HuH-7 (cell line): ENCODE data around the gene SNRNP25.
A peak's percentile ranks its signal among the peaks of the same experiment; 100 is the strongest.

Experiments used
- DNase-seq: peaks from one replicate; pipeline ENCODE4 v3.0.0; 2011; ENCODE audit warnings: low spot score

SNRNP25 gene

GRCh38 chr16:63998-64913, 10.6 kb downstream of the SNRNP25 start:
- no peak for DNase-seq

- DNase-seq: no peak
These were observed 11.3 kb downstream of the SNRNP25 start for GRCh38 chr16:64914-65255.

- DNase-seq: peak; percentile 82
These were observed 12.1 kb downstream of the SNRNP25 start for GRCh38 chr16:65745-66144.

GRCh38 chr16:66309-67182, 12.9 kb downstream of the SNRNP25 start:
- DNase-seq: no peak

- DNase-seq: no peak
These were observed 13.7 kb downstream of the SNRNP25 start for GRCh38 chr16:67183-67791.

- DNase-seq: no peak
These were observed 14.5 kb downstream of the SNRNP25 start for GRCh38 chr16:67884-68789.

- no peak for DNase-seq
These were observed 15.6 kb downstream of the SNRNP25 start for GRCh38 chr16:69181-69580.

- DNase-seq: no peak
These were observed 17.5 kb downstream of the SNRNP25 start for GRCh38 chr16:71210-71539.

GRCh38 chr16:71540-72401, 18.1 kb downstream of the SNRNP25 start:
- DNase-seq: peak; percentile 70

- DNase-seq: peak; percentile 64
These were observed 19.2 kb downstream of the SNRNP25 start, which contains the start of gene RHBDF1 for GRCh38 chr16:72561-73548. TSS of gene RHBDF1 (minus strand) at chr16:72631. CDS start at chr16:65015, 7,616 bp downstream.

- no peak for DNase-seq
These were observed 20.6 kb downstream of the SNRNP25 start for GRCh38 chr16:74051-74746.

GRCh38 chr16:74747-75334, 21.2 kb downstream of the SNRNP25 start:
- no peak for DNase-seq

GRCh38 chr16:75580-76501, 22.2 kb downstream of the SNRNP25 start:
- peak; percentile 59 for DNase-seq

GRCh38 chr16:76535-77272, 23.1 kb downstream of the SNRNP25 start:
- peak; percentile 34 for DNase-seq

GRCh38 chr16:77273-77806, 23.7 kb downstream of the SNRNP25 start:
- DNase-seq: peak; percentile 37

GRCh38 chr16:77807-78443, 24.3 kb downstream of the SNRNP25 start, which contains the start of gene MPG:
TSS of gene MPG (plus strand) at chr16:78225. CDS start at chr16:78310, 85 bp downstream.
- DNase-seq: peak; percentile 96
